Tibial nerve (tissue), 4 donors: Measurements from ENCODE around the gene MEGF10.

Experiments used
- EP300 ChIP-seq, 2 donors: sonication (generic); formaldehyde crosslinking; IDR thresholded peaks; one replicate each; pipeline ENCODE4 v1.6.1; 2017; ENCODE audit warnings: antibody characterized with exemption in 2 of 2, mild to moderate bottlenecking in 1 of 2
- POLR2A ChIP-seq, 2 donors: fragments of 450-650 bp; IDR thresholded peaks; one replicate each; pipeline ENCODE4 v1.6.1; 2017; ENCODE audit warnings: antibody characterized with exemption in 2 of 2, mild to moderate bottlenecking in 2 of 2, moderate library complexity in 2 of 2
- TF ChIP-seq, protein P1 (sequence below), 5 experiments: fragments of 200-600 bp in 3 of 5; fragments of 450-650 bp in 2 of 5; sonication (generic) in 3 of 5; IDR thresholded peaks; one replicate each; pipeline ENCODE4 v1.5.1; 2016 to 2019; ENCODE audit warnings: antibody characterized with exemption in 5 of 5, mild to moderate bottlenecking in 3 of 5, moderate library complexity in 2 of 5

DNA sequence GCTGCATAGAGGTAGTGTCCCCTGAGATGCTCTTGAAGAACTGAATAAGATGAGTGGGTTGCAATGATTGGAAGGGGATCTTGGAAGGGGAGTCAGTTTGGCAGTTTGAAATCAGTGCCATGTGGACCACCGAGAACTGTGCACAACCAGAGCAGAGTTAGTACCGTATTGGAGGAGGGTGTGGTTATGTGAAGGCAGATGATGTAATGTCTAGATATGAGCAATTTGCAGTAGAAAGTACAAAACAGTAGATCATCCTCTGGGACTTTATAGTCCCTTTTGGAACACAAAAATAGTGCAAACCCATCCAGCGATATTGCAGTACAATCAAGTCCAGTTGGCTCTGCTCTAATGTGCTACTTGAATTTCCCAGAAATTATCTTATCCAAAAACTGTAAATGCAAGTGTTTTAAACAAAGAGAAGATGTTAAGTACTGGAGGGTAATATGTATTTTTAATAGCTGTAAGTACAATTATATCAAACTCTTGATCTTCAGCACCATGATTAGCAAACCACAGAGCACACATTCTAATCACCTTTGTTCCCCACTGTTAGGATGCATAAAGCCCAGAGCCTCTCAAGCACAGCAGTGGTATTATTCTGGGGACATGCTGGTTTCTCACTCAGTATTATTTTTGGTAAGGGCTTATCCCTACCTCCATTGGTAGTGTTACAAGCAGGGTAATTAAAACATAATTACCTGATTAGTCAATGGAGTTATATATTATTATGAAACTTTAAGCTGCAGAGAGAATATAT is 41.5 kb downstream of the MEGF10 start:
- TF ChIP-seq, protein P1, sequence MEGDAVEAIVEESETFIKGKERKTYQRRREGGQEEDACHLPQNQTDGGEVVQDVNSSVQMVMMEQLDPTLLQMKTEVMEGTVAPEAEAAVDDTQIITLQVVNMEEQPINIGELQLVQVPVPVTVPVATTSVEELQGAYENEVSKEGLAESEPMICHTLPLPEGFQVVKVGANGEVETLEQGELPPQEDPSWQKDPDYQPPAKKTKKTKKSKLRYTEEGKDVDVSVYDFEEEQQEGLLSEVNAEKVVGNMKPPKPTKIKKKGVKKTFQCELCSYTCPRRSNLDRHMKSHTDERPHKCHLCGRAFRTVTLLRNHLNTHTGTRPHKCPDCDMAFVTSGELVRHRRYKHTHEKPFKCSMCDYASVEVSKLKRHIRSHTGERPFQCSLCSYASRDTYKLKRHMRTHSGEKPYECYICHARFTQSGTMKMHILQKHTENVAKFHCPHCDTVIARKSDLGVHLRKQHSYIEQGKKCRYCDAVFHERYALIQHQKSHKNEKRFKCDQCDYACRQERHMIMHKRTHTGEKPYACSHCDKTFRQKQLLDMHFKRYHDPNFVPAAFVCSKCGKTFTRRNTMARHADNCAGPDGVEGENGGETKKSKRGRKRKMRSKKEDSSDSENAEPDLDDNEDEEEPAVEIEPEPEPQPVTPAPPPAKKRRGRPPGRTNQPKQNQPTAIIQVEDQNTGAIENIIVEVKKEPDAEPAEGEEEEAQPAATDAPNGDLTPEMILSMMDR (IDR thresholded peaks at IDR 0.05): no peak
- TF ChIP-seq POLR2A (IDR thresholded peaks at IDR 0.05) (no peak), EP300 (IDR thresholded peaks at IDR 0.05) (no peak)
